GM04503 (cell line): Measurements from ENCODE around the gene TMSB10.

Source experiments
- DNase-seq: peaks from one replicate; pipeline ENCODE4 v3.0.0-alpha.2; 2012; ENCODE audit warnings: low read depth

The TMSB10 gene

DNA sequence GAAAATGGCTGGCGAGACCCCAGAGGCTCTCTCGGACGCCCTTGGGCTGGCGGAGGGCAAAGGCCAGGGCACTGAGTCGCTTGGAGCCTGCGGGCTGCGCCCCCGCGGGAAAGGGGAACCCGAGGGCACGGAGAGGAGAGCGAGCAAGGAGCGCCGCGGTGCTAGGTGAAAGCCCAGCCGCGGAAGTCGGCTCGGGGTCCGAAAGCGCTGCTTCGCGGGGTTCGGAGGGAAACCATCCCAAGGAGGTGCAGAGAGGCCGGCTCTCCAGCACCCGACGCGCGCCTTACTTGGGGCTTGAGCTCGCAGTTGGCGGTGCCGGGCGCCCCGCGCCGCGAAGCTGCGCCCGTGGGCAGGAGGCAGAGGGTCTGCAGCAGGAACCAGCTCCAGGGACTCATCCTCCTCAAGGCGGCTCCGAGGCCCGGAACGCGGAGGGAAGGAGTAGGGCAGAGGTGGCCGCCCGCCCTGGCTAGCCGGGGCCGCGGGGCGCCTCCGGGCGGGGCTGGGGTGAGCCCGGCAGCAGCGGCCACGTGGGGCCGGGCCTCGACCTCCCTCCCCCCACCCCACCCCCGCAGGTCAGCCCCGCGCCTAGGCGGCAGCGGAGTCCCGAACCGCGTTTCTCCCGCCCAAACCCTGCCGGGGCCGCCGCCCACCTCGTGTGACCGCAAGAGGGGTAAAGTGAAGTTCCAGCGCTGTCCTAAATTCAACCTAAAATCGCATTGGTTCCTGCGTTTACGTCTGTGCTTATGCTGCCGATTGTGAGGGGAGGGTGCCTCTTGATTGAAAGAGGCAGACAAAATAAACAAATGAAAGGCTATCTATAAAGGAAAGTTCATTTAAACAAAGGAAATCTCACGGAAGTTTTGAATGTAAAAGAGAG lies 24.6 kb upstream of the TMSB10 start, which contains the start of gene TRABD2A:
Gene TRABD2A (minus strand): TSS at position 440 of the 877 bp plus-strand sequence. CDS start 45 bp downstream, at position 395.
- no peak for DNase-seq

DNA sequence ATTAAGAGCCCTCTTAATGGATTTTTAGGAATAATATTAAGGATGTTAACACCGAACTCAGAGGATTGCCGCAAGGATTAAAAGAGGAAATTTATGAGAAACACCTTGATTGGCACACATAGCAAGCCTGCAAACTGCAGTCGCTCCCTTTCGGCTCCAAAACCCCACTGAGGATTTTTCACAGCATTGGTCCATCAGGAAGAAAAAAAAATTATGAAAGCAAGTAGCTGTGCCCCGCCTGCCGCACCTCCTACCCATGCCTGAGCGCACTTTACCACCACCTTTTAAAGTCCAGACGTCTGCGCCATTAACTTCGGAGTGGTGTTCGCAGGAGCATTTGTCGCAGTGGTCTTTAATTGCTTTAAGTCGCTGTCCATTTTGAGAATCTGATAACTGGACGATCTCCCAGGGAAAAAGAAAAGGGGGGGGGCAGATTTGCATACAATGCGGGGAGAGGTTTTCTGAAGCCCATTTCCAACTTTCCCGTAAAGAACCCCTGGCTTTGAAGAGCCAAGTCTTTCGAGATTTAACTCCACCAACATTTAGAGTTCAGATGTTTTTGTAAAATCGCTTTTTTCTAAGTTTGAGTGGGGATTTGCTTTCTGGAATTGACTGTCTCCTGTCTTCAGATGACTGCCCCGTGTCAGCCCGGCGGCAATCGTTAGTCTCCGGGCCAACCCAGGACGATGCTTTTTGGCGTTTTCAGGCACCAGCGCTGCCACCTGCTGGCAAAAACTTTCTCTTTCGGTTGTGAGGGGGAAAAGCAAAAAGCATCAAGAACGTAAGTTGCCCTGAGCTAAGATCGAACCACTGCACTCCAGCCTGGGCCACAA lies 23.7 kb upstream of the TMSB10 start:
- no peak for DNase-seq

DNA sequence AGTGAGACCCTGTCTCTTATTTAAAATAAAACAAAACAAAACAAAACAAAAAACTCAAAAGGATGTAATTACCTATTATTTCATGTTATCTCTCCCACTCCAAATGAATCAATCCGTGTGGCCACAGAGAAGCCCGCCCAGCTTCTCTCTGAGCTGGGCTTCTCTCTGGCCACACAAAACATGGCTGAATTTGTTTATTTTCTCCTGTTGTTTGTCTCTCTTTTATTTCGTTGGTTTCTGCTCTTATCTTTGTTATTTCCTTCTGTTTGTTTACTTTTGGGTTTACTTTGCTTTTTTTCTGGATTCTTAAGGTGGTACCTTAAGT lies 23.1 kb upstream of the TMSB10 start:
- no peak for DNase-seq

DNA sequence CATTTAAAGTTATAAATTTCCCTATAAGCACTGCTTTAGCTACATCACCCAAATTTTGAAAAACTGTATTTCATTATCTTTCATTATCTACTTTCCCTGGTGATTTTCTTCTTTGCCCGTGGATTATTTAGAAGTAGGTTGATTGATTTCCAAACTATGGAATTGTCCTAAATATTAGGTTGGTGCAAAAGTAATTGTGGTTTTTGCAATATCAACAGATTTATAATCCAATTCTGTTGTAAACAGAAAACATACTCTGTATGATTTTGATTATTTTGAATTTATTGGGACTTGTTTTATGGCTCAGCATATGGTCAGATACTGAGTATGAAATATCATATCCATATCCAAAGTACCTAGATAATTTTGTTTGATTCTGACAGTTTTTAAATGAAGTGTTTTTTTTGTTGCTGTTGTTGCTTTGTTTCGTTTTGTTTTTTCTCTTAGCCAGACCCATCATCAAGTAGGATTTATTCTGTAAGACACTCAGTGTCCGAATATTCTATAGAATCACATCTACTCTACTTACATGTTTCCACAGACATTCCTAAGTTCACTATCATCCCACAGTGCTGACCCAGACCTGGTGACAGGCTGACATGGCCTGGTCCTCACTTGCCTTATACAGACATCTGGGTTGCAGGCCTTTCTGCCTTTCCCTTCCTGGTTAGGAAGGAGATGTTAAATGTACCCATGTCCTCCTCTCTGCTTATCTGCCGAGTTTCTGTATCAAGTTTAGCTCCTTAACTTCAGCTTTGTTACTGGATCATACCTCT lies 22.5 kb upstream of the TMSB10 start:
- DNase-seq = no peak

DNA sequence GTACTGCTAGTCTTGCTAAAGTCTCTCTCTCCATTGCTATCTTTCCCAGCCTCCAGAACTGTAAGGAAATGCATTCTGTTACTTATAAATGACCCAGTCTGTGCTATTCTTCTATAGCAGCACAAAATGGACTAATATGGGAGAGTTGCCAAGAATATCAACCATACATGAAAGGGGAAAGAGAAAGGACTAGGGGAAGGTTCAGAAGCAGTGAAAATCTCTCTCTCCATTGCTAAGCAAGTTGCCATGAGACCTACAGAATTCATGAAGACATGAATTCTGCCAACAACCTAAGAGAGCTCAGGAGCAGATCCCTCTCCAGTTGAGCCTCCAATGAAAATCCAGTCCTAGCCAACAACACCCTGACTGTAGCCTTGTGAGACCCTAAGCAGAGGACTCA lies 21.0 kb upstream of the TMSB10 start:
- DNase-seq = no peak

DNA sequence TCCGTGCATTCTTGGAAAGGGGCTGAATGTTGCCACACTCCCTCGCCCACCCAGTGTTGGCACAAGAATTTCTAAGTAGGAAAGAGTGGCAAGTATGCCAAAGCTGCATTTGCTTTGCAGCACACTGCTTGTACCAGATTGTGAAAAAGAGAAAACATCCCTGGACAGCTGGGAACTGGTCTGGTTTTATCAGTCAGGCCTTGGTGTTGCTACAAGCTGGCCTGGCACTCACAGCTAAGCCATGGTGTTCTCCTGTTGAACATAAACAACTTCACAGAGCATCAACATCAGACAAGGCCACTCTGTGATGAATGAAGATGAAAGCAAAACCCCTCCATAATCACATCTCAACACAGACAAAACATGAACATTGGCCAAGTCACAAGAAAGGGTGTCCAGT lies 20.3 kb upstream of the TMSB10 start:
- DNase-seq = no peak

DNA sequence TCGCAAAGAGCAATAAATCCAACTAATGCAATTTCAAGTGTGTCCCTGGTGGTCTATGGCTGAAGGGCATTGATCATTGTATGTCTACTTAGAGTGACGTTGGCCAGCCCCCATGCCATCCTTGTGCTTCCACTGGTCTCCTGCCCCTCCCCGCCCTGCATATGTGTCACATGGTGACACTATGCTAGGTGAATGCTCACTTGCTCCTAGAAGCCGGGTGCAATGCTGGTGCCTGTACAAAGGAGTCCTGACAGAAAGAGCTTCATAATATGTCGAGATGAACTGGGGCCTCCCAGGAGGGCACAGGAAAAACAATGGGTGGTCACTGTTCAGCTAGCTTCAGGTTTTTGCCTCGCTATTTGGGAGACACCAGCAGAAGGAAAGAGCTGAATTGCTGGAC lies 18.7 kb upstream of the TMSB10 start:
- no peak for DNase-seq

DNA sequence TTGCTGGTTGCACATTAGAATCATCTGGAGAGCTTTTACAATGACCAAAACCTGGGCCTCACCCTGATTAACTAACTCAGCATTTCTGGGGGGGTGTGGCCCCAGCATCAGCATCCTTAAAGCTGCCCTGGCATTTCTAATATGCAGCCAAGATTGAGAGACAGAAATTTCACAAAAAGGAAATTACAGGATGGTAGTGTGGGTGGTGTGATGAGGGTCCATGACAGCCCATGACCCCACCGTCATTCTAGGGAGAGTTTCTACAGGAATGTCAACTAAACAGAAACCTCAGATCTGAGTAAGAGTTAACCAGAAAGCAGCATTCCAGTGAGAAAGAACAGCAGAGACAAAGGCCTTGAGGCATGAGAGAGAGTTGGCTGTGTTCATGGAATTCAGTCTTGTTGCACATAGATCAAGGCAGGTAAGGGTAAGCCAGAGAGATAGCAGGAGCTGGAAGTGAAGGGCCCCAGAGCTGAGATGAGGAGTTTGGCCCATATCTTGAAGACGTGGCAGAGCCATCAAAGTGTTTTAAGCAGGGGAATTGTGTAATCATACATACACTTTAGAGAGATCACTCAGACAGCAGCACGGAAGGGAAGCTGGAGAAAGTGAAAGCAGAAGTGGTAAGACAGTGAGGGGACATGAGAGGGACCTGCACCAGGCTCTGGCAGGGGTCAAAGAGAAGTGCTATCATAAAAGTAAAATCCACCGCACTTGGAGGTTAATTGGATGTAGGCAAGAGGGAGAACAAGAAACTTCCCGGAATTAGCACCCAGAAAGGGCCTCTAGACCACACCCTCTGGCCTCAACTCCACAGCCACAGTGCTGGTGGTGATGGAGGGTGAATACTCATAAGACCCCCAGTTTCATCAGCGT lies 16.8 kb upstream of the TMSB10 start:
- DNase-seq = no peak

DNA sequence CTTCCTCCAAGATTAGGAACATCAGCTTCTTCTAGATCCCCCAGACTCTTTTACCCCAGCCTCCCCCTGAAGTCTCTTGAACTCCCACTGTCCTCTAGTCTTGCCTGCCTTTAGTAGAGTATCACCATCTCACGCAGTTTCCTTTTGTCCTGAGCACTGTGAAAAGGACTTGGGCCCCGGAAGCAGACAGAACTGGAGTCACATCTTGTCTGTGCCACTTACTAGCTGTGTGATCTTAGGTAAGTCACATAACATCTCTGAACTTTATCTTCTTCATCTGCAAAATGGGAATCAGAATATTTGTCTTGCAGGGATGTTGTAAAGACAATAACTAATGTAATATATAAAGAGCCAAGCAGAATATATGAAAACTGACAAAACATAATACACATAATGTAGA lies 16.1 kb upstream of the TMSB10 start:
- no peak for DNase-seq

DNA sequence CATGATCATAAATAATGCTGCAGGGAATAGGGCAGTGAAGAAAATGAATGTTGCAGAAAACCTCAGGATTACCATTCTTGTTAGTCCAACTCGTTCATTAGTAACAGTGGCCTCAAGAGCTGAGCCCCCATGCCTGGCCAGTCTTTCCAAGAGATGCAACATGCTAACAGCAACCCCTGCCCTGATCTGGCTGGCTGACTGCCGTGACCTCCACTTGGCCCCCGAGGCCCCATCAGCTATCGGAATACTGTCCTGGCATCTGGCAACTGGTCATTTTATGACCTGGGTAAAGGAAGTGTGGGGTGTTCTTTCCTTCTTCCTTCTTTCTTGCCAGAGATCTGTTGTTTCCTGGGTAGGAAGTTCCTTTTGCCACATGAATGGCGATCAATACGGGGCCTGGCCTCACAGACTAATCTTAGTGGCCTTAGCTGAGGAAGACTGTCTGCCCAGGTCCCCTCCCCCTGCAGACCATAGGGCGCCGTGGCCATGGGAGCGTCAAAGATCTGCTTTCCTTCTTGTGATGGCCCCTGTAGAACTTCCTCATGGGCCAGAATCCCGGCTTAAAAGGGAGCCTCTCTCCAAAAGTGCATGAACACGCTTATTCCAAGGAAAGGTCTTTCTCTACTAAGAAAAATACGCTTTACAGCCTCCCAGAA lies 14.0 kb upstream of the TMSB10 start:
- no peak for DNase-seq

DNA sequence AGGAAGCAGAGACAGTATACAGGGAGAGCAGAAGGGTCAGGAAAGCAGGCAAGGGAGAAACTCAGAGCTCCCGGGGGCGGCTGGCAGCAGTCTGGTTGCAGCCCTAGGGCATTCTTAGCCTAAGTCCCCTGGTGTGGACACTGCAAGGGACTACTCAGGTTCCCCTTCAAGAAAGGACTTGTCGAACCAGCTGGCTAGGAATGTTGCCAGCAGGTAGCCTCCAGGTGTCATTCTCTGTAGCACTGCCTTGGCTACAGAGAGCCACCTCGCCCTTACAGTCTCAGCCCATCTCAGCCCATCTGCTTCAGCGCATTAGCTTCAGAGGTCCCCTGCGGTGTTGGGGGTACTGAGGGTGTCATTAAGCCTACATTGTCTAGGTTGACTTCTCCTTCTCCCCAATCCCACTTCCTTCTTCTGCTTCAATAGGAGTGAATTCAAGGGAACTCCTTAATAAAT lies 11.3 kb upstream of the TMSB10 start:
- DNase-seq = no peak

DNA sequence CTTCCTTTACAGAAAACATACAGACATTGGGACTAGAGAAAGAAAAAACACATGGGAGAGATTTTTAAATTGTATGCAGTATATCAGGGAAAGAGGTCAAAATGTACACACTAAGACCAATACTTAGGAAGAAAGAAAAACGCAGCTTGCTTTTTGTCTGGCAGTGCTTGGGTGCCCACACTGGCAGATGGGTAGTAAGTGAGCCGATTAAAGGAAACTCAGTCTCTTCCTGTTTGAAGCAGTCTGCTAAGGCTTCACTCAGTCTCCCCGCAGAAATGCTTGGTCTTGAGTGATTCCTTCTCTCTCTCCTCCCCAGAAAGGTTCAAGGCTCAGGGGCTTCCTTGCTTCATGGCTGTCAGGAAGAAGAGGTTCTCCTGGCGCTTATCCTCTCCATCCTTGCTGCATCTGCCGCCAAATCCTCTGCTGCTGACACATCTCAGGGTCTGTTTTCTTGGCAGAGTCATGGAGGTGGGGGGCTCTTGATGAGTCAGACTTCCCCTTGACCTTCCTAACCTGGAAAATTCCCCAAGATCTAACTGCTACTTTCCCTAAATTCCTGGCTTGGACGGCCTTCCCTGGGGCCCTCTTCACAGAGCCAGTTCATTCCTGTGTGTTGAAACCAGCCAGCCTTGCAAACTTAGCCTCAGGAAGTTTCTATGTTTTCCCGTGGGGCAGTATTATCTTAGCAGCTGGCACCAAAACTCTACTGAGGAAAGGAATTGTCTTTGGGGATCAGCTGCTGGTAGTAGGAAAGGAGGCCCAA lies 10.5 kb upstream of the TMSB10 start:
- DNase-seq = no peak

DNA sequence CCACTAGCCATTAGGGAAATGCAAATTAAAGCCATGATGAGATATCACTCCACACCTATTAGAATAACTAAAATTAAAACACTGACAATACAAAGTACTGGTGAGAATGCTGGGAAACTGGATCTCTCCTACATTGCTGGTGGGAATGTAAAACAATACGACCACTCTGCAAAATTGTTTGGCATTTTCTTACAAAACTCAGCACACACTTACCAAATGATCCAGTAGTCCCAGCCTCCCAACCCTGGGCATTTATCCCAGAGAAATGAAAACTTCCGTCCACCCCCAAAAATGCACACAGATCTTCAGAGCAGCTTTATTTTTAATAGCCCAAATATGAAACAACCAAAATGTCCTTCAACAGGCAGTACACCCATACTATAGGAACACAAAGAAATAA lies 8.9 kb upstream of the TMSB10 start:
- DNase-seq = no peak

DNA sequence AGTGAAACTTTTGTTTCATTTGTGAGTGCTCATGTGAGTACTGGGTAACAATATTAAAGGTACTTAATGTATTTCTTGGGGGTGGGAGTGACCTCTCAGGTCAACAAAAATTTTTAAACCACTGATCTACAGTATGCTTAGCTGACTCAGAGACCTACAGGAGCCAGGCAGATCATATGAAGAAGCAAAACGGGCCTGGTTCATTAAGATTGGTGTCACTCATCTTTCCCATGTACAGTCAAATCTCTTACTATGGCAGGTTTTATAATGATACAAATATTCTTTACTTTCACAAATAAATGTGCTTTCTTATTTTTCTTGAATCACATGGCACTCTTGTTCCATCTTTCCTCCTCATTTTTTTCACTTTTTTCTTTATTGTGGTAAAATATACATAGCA lies 7.7 kb upstream of the TMSB10 start:
- no peak for DNase-seq

DNA sequence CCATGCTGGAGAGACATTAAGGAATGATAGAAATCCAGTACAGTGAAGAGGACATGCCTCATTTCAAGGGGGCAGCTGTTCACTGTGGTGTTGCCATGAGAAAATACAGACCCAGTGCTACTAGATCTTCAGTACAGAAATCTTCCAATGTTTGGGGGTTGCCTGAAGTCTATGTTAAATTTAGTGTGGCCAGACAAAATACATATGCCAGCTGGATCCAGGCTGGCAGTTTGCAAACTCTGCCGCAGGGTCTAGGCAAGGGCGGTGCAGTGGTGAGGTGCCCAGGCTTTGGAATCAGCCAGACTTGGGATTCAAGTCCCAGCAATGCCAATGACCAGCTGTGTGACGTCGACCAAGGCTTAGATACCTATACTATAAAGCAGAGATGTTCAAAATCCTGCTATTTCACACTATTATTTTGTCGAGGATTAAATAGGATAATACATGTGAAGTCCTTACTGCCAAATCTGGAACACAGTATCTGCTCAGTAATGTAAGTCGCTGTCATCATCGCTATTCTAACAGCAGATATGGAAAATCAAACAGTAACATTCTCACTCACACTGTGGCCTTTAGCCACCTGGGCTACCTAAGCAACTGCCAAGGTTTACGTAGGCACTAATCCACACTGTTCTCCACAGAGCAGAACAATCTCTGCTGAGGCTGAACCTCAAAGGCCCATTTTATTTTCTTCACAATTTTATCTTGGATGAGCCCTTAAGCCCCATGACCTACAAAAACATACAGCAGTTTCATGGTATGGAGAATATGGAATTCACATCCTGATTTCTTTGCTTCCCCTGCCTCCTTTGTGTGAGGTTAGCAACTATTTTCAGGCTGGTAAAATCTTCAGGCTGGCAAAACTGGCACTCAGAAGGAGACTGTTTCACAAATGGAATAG lies 5.9 kb upstream of the TMSB10 start:
- no peak for DNase-seq

DNA sequence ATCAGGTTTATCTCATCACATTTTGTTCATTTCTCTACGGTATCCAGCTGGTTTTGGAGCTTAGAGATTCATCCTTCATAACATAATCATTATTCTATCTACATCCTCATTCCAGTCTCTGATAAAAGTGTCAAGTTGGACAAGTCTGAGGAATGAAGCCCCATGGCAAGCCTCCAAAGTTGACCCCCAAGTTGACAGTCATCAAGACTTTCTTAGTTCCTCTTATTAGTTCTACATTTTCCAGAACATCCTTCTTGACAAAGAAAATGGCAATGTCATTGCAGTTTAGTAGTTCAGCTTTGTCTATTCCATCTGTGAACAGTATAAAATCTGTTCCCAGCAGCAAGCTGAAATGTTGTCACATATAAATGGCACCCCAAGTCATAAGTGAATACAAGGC lies 4.5 kb upstream of the TMSB10 start:
- no peak for DNase-seq

DNA sequence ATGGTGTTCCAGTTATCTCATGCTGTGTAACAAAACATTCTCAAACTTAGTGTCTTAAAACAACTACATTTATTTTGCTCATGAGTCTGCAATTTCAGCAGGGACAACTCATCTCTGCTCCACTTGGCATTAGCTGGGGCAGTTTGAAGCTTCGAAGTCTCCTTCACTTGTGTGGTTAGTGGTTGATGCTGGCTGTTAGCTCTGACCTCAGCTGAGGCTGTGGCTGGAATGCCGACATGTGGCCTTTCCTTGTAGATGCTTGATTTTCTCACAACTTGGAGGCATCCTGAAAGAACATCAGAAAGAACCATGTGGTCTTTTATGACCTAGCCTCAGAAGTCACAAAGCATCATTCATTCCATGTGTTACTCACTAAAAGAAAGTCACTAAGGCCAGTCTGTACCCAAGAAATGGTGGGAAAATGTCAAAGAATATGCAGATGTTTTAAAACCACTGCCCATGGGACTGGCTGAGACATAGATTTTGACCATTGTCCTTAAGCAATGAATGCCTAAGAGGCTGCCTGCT lies 3.8 kb upstream of the TMSB10 start:
- DNase-seq = peak; percentile 96

DNA sequence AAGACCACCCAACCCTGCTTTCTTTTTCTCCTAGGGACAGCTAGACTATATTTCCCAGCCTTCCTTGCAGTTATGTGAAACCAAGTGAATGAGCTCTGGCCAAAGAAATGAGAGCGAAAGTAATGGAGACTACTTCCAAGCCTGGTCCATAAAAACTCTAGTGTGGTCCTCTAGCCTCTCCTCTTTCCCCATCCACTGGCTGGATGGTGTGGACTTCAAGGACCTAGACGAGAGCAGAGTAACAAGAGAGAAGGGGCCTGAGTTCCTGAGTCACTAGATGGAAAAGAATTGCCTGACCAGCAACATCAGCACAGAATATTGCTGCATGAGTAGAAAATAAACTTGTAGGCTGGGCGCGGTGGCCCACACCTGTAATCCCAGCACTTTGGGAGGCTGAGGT lies 2.9 kb upstream of the TMSB10 start:
- DNase-seq = no peak

DNA sequence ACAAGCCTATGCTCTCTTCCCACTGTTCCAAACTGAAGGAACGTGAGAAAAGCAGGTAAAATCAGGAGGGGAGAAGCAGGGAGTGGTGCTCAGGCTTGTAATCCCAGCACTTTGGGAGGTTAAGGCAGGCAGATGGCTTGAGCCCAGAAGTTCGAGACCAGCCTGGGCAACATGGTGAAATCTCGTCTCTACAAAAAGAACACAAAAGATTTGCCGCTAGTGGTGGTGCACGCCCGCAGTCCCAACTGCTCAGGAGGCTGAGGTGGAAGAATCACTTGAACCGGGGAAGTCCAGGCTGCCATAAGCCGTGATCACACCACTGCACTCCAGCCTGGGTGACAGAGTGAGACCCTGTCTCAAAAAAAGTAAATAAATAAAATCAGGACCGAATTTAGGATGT lies 1.3 kb upstream of the TMSB10 start:
- DNase-seq = no peak
